B cell (primary cell): ENCODE results near the gene RBM19. TPM values are rescaled to one million over a fixed set of nuclear protein-coding genes. Genes with fewer than 3 reads are reported as not detected.

Experiments used
- ATAC-seq: fragments of 200-7000 bp; cut with Tn5 transposase; one replicate; pipeline ENCODE4 v1.10.0; 2021; ENCODE audit warnings: low read depth, mild to moderate bottlenecking, moderate number of reproducible peaks, moderate library complexity
- CTCF ChIA-PET: fragments of 350-600 bp; sonication (Branson Sonifier 250); formaldehyde crosslinking; loops from one replicate; lab custom pipeline; 2021; ENCODE audit warnings: antibody characterized with exemption, inconsistent platforms; lab: Charles Lee
- POLR2A ChIA-PET: fragments of 350-600 bp; sonication (Branson Sonifier 250); formaldehyde crosslinking; loops from one replicate; lab custom pipeline; 2021; ENCODE audit warnings: antibody characterized with exemption; lab: Charles Lee
- DNase-seq: peaks from one replicate; pipeline ENCODE4 v3.0.0; 2013
- H2AFZ ChIP-seq: 2 replicates; pipeline ENCODE4 v1.6.1; 2012; ENCODE audit warnings: mild to moderate bottlenecking, low read depth, low read length; ENCODE audit not compliant: insufficient read depth, poor library complexity, severe bottlenecking
- H3K27ac ChIP-seq, 2 donors: 1 replicate in 1 of 2; 2 replicates in 1 of 2; pipeline ENCODE4 v1.5.1; 2012 to 2013; ENCODE audit warnings: low read length in 2 of 2, mild to moderate bottlenecking in 2 of 2, moderate library complexity in 1 of 2
- H3K27me3 ChIP-seq, 4 experiments: fragments of 200-600 bp in 1 of 4; sonication (generic) in 1 of 4; replicated peaks in 1 of 4; 1 replicate in 2 of 4; 2 replicates in 2 of 4; pipeline versions ENCODE4 v1.6.1 to v1.7.0; 2013 to 2016; ENCODE audit warnings: low read length in 3 of 4, mild to moderate bottlenecking in 2 of 4, mixed read lengths in 1 of 4, moderate library complexity in 1 of 4; ENCODE audit not compliant: insufficient read depth in 4 of 4, control insufficient read depth in 3 of 4; ENCODE audit errors: control extremely low read depth in 1 of 4
- H3K36me3 ChIP-seq, 2 experiments: replicated peaks in 1 of 2; 1 replicate in 1 of 2; 2 replicates in 1 of 2; pipeline versions ENCODE4 v1.6.1 to v1.7.1; 2013; ENCODE audit warnings: low read length in 1 of 2; ENCODE audit not compliant: insufficient read depth in 2 of 2, control insufficient read depth in 1 of 2; ENCODE audit errors: control extremely low read depth in 1 of 2, extremely low read depth in 1 of 2
- H3K4me1 ChIP-seq, 2 donors: fragments of 200-600 bp in 1 of 2; sonication (generic) in 1 of 2; 1 replicate in 1 of 2; 2 replicates in 1 of 2; pipeline versions ENCODE4 v1.5.1 to v1.6.1; 2013 to 2017; ENCODE audit warnings: low read length in 2 of 2; ENCODE audit not compliant: control insufficient read depth in 2 of 2, insufficient read depth in 2 of 2
- H3K4me2 ChIP-seq: replicated peaks from 2 replicates; pipeline ENCODE3; 2012; ENCODE audit warnings: mild to moderate bottlenecking, low read depth, low read length; ENCODE audit not compliant: poor library complexity, severe bottlenecking
- H3K4me3 ChIP-seq, 5 experiments: fragments of 200-600 bp in 1 of 5; sonication (generic) in 1 of 5; 1 replicate in 3 of 5; 2 replicates in 2 of 5; pipeline versions ENCODE4 v1.5.1 to v1.7.0; 2011 to 2016; ENCODE audit warnings: low read length in 4 of 5, mild to moderate bottlenecking in 4 of 5, low read depth in 2 of 5, control low read depth in 1 of 5, moderate library complexity in 1 of 5; ENCODE audit not compliant: insufficient read depth in 1 of 5; ENCODE audit errors: control extremely low read depth in 1 of 5, extremely low read depth in 1 of 5
- H3K79me2 ChIP-seq: fragments of 200-600 bp; sonication (generic); one replicate; pipeline ENCODE4 v1.6.0; 2016; ENCODE audit warnings: low read length; ENCODE audit not compliant: control insufficient read depth, insufficient read depth
- H3K9ac ChIP-seq: fragments of 200-600 bp; sonication (generic); 2 replicates; pipeline ENCODE4 v1.6.1; 2017; ENCODE audit warnings: mild to moderate bottlenecking, low read length, moderate library complexity
- H3K9me3 ChIP-seq, 3 donors: one replicate each; pipeline versions ENCODE4 v1.6.1 to v1.7.1; 2013; ENCODE audit warnings: low read length in 2 of 3; ENCODE audit not compliant: control insufficient read depth in 2 of 3, insufficient read depth in 1 of 3; ENCODE audit errors: control extremely low read depth in 1 of 3
- H4K20me1 ChIP-seq: 2 replicates; pipeline ENCODE4 v1.6.0; 2012; ENCODE audit warnings: mild to moderate bottlenecking, low read length; ENCODE audit not compliant: insufficient read depth, control insufficient read depth, poor library complexity, severe bottlenecking
- H3K27ac Mint-ChIP-seq: one replicate; pipeline ENCODE4 v1.8.0; 2021; ENCODE audit warnings: mixed read lengths
- H3K27me3 Mint-ChIP-seq: one replicate; pipeline ENCODE4 v1.8.0; 2021; ENCODE audit warnings: mixed read lengths
- H3K4me1 Mint-ChIP-seq: one replicate; pipeline ENCODE4 v1.8.0; 2021; ENCODE audit warnings: mixed read lengths
- H3K4me3 Mint-ChIP-seq: one replicate; pipeline ENCODE4 v1.8.0; 2021; ENCODE audit warnings: mixed read lengths
- H3K9me3 Mint-ChIP-seq: one replicate; pipeline ENCODE4 v1.8.0; 2022; ENCODE audit warnings: mixed read lengths; ENCODE audit not compliant: insufficient read depth
- EZH2 ChIP-seq: IDR thresholded peaks from 2 replicates; pipeline ENCODE4 v1.6.1; 2012; ENCODE audit warnings: borderline replicate concordance, low read depth, mild to moderate bottlenecking, moderate library complexity, low read length; ENCODE audit not compliant: insufficient read depth, poor library complexity, severe bottlenecking
- WGBS: methylation state at CpG from one replicate; pipeline ENCODE4 v1.1.5; 2013; ENCODE audit warnings: missing lambda C conversion rate; ENCODE audit not compliant: insufficient coverage; 5-methylcytosine and 5-hydroxymethylcytosine counted together
- intact Hi-C: fragments of 100-400 bp; cut with micrococcal nuclease; formaldehyde crosslinking; loops from one replicate; pipeline ENCODE4 v1.10.0; 2022
- polyA plus RNA-seq: library from polyadenylated mRNA; depleted of rRNA; stranded (reverse); fragments of >200 nt; gene quantifications from 2 replicates; pipeline ENCODE4 v1.2.3, GENCODE V29; 2012
- total RNA-seq, 2 donors: library from RNA; stranded (reverse); fragments of 120-200 nt in 1 of 2; gene quantifications; 1 replicate in 1 of 2; 2 replicates in 1 of 2; pipeline versions ENCODE4 v1.2.3 to v1.2.4, GENCODE V29; 2013 to 2022
- TF ChIP-seq, protein P1 (sequence below): fragments of 200-600 bp; IDR thresholded peaks from one replicate; pipeline ENCODE4 v1.8.0; 2022; ENCODE audit warnings: antibody characterized with exemption, mild to moderate bottlenecking

RBM19 gene
- total and polyA plus RNA-seq, 2 donors (not counting 1 experiment from before 2014, with no cell fraction given) = 43.1 to 90.0 TPM

- DNase-seq (peak; percentile 37), ATAC-seq (no peak)
- Mint-ChIP-seq H3K27ac (no peak overlapping the region), H3K27me3 (peaks cover 28% of the 10 kb centered on the region), H3K4me1 (no peaks in the 10 kb centered on the region), H3K4me3 (no peak overlapping the region), H3K9me3 (no peaks in the 10 kb centered on the region)
- ChIA-PET POLR2A (no interaction called here), CTCF (interaction anchor here (0.6 to 1.4 kb wide), 6 partner anchors 11 to 1937 kb away, joined by 3 to 18 read pairs (median 4); no protein-coding TSS in a partner anchor)
- Histone ChIP-seq H3K79me2 (no peaks in the 10 kb centered on the region), H3K4me3 (no peak overlapping the region), H3K27me3 (peaks cover 0 to 22% (median 2%) of the 10 kb centered on the region in 4 experiments), H2AFZ (no peak overlapping the region), H3K4me1 (no peaks in the 10 kb centered on the region), H3K9me3 (peaks cover 0 to 7% (median 0%) of the 10 kb centered on the region in 3 donors), H3K36me3 (no peaks in the 10 kb centered on the region), H3K9ac (no peak overlapping the region), H3K4me2 (no peak overlapping the region), H3K27ac (no peak overlapping the region), H4K20me1 (no peaks in the 10 kb centered on the region)
- intact Hi-C loops = no loop called here
- TF ChIP-seq, protein P1, sequence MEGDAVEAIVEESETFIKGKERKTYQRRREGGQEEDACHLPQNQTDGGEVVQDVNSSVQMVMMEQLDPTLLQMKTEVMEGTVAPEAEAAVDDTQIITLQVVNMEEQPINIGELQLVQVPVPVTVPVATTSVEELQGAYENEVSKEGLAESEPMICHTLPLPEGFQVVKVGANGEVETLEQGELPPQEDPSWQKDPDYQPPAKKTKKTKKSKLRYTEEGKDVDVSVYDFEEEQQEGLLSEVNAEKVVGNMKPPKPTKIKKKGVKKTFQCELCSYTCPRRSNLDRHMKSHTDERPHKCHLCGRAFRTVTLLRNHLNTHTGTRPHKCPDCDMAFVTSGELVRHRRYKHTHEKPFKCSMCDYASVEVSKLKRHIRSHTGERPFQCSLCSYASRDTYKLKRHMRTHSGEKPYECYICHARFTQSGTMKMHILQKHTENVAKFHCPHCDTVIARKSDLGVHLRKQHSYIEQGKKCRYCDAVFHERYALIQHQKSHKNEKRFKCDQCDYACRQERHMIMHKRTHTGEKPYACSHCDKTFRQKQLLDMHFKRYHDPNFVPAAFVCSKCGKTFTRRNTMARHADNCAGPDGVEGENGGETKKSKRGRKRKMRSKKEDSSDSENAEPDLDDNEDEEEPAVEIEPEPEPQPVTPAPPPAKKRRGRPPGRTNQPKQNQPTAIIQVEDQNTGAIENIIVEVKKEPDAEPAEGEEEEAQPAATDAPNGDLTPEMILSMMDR = peak; percentile 73
- no peak for TF ChIP-seq EZH2
- WGBS = 13% methylated on average over 7 of the region's 12 CpGs
These were observed 14.6 kb upstream of the RBM19 start for GRCh38 chr12:113980537-113981337.

- ChIA-PET POLR2A (no interaction called here), CTCF (interaction anchor here (0.6 to 1.4 kb wide), 6 partner anchors 10 to 1938 kb away, joined by 3 to 18 read pairs (median 4); no protein-coding TSS in a partner anchor)
- TF ChIP-seq EZH2 = no peak
- TF ChIP-seq, protein P1 = no peak
- Histone ChIP-seq H3K27ac (no peak overlapping the region), H3K4me2 (no peak overlapping the region), H2AFZ (no peak overlapping the region), H3K27me3 (peaks cover 0 to 23% (median 3%) of the 10 kb centered on the region in 4 experiments), H3K36me3 (no peaks in the 10 kb centered on the region), H3K9me3 (peaks cover 0 to 7% (median 0%) of the 10 kb centered on the region in 3 donors), H3K79me2 (no peaks in the 10 kb centered on the region), H3K4me1 (no peaks in the 10 kb centered on the region), H3K9ac (no peak overlapping the region), H3K4me3 (no peak overlapping the region), H4K20me1 (no peaks in the 10 kb centered on the region)
- Mint-ChIP-seq H3K27me3 (peaks cover 34% of the 10 kb centered on the region), H3K4me3 (no peak overlapping the region), H3K27ac (no peak overlapping the region), H3K9me3 (no peaks in the 10 kb centered on the region), H3K4me1 (no peaks in the 10 kb centered on the region)
- intact Hi-C loops = no loop called here
- no peak for DNase-seq
- WGBS = no CpG with 5 or more reads among the region's 2 CpGs
- no peak for ATAC-seq
These were observed 13.9 kb upstream of the RBM19 start for GRCh38 chr12:113980054-113980453.
